GM18870 (cell line): ENCODE results near the gene LPP.

Source experiments
- ATAC-seq: cut with Tn5 transposase; IDR thresholded peaks from one replicate; pipeline ENCODE4 v1.9.1; 2021; ENCODE audit warnings: moderate library complexity; ENCODE audit not compliant: unreplicated experiment

The LPP gene

DNA sequence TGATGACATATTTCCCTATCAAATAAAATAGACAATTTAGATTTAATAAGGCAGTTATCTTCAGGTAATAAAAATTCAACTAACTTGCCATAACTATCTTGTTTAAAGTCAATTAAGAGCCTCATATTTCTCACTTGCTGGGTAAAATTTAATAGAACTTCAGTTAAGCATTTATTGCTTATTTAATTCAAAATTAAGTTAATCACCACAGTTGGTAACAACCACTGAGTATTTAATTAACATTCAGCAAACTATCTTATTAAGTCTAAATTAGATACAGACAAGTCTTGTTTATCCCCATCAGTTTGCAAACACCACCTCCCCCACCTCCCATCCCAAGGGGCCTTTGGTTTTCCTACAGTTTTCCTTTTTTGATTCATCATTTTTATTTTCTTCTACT is 14.7 kb downstream of the LPP start:
- ATAC-seq: no peak

DNA sequence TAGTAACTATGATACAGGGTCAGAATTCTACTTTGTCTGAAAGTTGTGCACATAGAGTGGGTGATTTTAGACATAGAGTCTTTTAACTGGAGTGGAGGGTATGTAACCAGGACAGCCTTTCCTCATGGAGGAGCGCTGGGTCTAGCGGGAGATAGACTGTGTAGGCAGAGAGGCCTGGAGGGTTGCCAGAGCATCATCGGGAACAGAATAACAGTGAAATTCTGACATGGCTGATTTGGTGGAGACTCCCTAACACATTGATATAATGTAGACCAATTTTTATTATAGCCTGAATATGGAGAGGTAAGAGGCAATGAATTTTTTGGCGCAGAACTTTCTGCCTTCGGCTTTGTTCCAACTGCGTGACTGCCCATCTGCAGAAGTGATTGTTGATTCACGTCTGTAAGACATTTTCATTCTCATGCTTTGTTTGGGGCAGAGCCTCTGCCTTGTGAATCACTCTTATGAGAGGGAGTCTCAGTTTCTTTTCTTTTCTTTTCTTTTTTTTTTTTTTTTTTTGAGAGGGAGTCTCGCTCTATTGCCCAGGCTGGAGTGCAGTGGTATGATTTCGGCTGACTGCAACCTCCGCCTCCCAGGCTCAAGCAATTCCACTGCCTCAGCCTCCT is 16.0 kb downstream of the LPP start:
- ATAC-seq: no peak

DNA sequence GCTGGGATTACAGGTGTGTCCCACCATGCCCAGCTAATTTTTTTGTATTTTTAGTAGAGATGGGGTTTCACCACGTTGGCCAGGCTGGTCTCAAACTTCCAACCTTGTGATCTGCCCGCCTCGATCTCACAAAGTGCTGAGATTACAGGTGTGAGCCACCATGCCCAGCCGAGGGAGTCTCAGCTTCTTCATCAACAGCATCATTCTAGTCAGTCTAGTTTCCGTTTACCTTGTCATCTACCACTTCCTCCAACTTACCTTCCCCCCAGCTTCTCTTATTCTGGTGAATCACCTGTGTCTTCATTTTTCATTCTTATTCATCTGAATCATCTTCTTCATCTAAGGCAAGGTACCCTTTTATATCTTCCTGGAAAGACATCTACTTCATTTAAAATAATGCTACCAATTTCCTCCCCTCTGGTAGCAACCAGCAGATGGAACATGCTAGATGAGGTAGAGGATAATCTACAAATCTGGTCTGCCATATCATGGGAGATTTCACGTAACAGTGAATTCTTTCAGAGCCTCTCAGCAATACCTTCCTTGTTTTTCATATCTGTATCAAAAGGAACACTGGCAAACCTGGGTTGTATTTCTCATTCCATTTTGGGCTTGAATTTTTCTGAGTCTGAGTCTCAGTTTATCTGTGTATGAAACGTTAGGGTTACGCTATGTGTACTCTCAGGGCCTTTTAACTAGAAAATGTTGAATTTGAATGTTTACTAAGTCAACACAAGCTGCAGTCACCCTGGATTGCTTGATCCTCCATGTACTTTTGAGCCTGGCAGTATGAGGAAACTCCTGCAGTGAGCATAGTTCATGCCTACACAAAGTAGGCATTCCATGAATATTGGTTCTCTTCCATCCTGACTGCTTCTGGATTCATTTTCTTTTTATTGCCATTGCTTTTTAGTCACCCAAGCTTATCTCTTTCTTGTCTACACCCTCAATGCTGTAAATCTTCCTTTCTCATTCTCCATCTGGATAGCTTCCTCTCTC is 16.8 kb downstream of the LPP start:
- no peak for ATAC-seq

GRCh38 chr3:188171682-188172467 is 17.9 kb downstream of the LPP start:
- no peak for ATAC-seq

DNA sequence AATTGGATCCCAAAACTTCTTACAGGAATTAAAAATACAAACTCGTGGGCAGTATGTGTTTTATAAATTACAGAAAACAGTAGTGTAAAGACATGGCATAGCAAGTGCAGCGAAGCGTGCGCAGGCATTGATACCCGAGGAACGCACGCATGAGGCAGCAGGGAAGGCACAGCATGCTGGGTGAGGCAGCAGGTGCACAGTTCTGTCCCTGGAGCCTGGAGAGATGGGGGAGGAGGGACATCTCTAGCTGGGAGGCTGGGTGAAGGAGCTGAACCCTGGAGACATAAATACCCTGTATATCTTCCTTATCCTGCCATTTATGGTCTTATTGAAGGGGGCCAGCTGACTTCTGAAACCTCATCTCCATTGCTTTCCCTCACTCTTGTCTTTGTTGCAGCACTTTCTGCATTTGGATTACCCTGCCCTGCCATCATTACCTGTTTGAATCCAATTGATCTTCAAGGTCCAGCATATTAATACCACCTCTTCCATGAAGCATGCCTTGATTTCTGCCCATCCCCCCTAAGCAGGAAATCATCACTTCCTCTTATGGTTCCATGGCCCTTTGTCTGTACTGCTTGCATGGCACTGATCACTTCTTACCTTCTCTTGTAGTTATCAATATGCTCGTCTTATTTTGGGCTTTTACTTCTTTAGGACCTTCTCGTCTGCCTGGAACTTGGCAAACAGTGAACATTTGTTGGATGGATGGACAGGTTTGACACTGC is 20.5 kb downstream of the LPP start:
- no peak for ATAC-seq

DNA sequence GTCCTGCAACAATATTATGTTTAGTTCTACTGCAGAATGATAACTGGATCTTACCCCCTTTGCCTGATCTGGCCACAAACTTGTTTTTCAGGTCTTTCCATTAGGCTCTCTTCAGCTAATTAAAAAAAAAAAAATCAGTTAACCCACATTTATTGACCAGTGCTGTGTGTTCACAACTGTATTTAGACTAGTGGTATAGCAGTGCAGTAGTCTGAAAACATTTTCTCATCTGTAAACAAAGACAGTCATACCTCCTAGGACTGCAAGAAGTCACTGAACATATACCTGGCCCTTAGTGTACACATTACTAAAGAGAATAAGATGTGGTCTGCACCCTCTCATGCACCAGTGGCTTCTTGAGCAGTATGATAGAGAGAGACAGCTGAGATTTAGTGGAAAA is 22.5 kb downstream of the LPP start:
- no peak for ATAC-seq

- no peak for ATAC-seq
These were observed 22.9 kb downstream of the LPP start for GRCh38 chr3:188176884-188177283.

DNA sequence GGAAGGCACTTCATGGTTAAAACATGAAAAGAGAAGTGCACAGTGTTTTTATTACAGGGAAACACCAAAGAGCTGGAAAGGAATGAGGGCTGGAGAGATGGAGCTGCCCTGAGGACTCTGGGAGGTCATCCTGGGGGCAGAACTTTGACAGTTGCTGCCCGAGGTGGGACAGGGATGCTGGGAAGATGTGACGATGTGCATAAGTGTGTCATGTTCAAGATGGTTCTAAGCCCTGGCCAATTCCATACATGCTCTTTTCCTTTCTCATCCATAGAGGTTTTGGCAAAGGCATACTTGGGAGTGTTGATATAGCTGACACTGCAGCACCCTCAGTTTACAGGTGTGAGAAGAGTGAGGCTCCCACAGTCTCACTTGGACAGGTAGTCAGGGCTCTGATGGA is 23.8 kb downstream of the LPP start:
- no peak for ATAC-seq

DNA sequence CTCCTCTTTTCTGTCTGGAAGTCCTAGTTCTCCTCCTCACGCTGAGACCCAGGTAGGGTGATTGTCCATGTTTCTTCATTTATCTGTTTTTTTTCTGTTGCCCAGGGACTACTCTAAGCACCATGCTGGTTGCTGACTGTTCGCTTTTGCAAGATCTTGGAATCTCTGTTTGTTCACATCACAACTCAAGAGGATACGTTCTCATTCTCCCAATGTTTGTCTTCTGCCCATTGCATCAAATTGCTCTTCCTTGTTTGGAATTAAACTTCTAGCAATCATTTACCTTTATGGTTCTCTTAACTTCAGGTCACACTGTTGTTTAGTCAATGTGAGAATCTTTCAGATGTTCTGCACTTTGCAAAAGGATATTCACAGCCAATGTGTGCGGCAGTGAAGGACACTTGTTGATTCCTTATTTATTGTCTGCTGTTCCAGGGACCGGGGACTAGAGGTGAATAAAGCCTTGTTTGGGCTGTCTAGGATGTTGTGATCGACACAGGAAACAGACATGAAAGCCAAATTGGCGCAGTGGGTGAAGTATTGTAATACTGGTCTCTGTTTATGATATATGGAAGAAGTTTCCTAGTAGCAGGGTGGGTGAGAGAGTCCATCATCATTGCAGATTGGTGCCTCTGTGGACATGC is 24.5 kb downstream of the LPP start:
- no peak for ATAC-seq

DNA sequence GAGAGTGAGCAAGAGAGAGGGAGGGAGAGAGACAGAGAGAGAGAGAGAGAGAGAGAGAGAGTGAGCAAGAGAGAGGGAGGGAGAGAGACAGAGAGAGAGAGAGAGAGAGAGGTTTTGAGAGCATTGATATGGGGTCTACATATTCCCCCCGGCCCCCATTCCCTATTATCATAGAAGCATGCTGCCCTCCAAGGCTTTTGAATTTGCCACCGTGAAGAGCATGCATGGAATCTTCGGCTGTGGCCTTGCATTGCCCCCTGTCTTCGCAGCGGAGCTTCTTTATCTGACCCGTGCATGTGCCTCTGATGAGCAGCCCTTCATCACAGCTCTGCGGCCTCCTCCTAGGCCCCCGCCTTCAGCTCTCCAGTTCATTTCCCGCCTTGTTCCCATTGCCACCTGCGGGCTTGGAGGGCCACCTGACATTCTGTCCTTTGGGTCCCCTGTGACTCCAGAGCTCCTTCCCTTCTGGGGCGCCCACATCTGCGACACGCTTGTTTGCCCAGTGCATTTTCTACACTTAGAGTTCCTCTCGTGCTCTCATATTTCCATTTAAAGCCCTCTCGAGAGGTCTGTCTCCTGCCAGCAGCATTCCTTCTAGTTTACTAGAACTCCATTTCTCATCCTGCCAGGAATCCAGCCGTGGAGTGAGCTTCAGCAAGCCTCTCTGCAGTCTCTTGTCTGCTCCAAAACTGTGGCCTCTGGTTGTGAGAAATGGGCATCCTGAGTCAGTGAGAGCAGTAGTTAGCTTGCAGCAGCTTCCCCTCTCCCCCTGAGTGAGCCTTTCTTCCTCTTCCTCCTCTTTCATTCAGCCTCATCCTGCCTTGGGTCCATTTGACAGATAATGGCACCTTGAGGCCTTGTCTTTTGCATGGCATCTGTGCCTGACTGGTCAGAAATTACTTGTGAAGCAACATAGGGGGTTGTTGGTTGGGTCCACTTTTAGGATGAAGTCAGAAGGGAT is 25.3 kb downstream of the LPP start:
- ATAC-seq: no peak

GRCh38 chr3:188180114-188180513 is 26.2 kb downstream of the LPP start:
- no peak for ATAC-seq

GRCh38 chr3:188183452-188183851 is 29.5 kb downstream of the LPP start:
- no peak for ATAC-seq

GRCh38 chr3:188184160-188184559 is 30.2 kb downstream of the LPP start:
- ATAC-seq: no peak

DNA sequence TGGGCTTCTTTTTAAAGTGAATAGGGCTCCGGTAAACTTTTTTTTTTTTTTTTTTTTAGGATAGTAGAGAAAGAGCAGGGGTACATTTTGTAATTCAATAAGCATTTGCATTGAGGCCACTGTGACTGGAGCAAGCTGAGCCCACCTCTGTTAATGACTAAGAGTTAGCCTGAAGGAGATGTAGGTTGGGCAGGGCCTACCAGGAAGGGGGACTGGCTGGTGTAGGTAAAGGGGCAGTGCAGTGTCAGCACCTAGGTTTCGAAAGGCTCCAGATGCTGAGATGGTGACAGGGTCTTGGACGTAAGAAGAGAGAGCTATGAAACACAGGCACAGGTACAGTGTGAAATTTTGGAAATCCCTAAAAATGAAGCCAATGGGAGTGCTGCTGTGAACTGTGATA is 30.7 kb downstream of the LPP start:
- ATAC-seq: no peak

DNA sequence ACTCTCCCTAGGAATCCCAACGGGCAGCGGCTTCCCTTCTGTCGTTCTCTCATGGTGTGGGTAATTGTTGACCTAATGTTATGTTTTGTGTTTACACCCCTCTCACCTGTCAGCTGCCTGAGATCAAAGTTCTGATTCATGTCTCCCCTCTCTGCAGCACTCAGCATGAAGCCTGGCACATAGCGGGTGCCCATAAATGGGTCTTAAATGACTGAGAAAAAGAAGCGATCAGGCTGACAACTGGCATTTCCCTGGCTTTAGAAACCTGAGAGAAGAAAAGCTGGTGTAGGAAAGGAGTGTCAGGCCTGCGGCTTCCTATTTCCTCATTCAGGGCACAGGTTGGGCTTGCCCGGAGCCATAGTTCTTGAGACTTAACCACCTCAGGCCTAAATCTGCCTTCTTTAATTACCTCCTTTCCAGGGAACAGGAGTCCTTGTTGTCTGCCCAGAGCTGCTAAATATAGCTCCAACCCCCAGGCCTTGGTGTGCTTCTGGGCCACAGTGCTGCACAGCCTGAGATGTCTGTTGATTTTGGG is 31.8 kb downstream of the LPP start:
- ATAC-seq: no peak

DNA sequence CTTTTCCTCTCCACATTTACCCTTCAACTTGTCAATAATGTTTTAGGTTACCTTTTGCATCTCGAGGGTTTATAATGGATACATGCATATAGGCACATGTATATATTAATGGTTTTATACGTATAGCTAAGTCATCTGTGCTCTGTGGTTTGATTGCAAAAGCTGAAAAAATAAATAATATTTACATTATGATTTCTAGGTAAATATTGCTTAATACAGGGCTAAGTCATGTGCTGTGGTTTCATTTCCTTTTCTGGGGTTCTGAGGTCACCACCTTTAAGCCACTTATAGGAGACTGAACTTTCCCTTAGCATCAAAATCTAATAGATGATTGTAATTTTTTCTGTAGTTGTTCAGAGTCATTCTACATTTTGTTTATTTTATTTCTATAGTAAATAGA is 33.1 kb downstream of the LPP start:
- ATAC-seq: no peak

DNA sequence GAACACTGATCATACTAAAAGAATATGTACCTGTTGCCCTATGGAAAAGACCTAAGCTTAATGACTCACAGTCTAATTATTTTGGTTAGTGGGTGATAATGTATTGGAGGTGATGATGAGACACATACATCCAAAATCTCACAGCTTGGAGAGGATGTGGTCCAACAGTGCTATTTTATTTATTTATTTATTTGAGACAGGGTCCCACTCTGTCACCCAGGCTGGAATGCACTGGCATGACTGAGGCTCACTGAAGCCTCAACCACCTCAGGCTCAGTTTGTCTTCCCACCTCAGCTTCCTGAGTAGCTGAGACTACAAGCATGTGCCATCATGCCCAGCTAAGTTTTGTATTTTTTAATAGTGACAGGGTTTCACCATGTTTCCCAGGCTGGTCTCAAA is 35.0 kb downstream of the LPP start:
- ATAC-seq: no peak

DNA sequence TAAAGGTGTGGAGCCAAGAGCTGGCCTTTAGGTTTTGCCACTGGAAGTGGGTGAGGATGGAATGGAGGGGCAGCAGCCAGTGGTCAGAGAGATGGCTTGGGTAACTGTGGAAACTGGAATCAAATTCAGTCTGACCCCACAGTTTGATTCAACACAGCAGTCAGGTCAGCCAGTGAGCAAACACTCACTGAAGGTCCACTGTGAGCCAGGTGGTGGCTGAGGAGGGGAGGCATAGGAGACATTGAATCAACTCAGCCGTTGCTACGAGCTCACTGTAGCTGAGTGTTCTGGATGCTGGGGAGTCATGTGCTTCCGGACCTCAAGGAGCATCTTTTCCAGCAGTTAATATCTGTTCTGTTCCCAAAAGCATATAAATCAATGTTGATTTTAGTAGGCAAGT is 37.5 kb downstream of the LPP start:
- no peak for ATAC-seq

DNA sequence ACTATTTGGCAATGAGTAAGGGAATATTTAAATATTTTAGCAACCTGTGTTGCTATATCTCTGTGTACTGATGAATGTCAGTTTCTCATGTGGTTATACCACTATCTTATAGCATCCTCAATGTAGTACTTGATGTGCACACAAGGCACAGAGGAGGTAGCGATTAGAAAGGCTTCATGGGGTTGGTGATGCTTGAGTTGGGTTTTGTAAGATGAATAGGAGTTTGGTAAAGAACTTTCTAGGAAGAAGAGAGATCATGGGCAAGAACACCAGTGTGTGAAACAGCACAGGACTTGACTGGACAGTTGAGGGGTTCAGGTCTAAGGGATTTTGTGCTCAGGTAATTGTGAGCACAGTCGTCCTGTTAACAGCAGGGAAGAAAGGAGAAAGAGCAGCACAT is 38.1 kb downstream of the LPP start:
- ATAC-seq: no peak
